K562 (cell line): Measurements from ENCODE around the gene CSTF1. TPM values are rescaled to one million over a fixed set of nuclear protein-coding genes. Genes with fewer than 3 reads are reported as not detected.

Source experiments
- ATAC-seq: fragments of 200-7000 bp; cut with Tn5 transposase; 3 replicates; pipeline ENCODE4 v1.9.1; 2020; ENCODE audit warnings: moderate library complexity
- BruUV-seq: library from RNA; stranded (reverse); fragments of 400-500 nt; replicated peaks from 2 replicates; lab custom pipeline; 2021; lab: Mats Ljungman, UMichigan
- CTCF ChIA-PET: fragments of 300-600 bp; formaldehyde crosslinking; extraction: SDS; loops from one replicate; lab custom pipeline; 2021; ENCODE audit warnings: low intra/inter-chr PET ratio; lab: Yijun Ruan, JAX
- POLR2A ChIA-PET: fragments of 300-600, 350-650 bp; sonication (Branson Sonifier 250); formaldehyde crosslinking; extraction: SDS; loops from one replicate; lab custom pipeline; 2021; ENCODE audit warnings: antibody characterized with exemption, inconsistent platforms; lab: Yijun Ruan, JAX
- DNase-seq, 4 experiments: peaks; one replicate each; pipeline versions ENCODE4 v3.0.0 to v3.0.0-alpha.2; 2011 to 2018; ENCODE audit warnings: low spot score in 3 of 4, mixed read lengths in 3 of 4; ENCODE audit errors: extremely low read depth in 1 of 4
- FAIRE-seq: peaks from 2 replicates; lab custom pipeline; 2011; peaks lifted over from hg19 to GRCh38; lab: Jason Lieb, UNC
- H2AFZ ChIP-seq: 2 replicates; pipeline ENCODE4 v1.6.0; 2011; ENCODE audit warnings: low read depth, low read length, control low read depth, inconsistent platforms
- H3K27ac ChIP-seq: fragments of 200-600 bp; 3 replicates; pipeline ENCODE4 v1.8.0; 2011; ENCODE audit warnings: low read depth, mild to moderate bottlenecking, control low read depth, inconsistent platforms, low read length, moderate library complexity, mixed read lengths; ENCODE audit errors: extremely low read depth
- H3K27me3 ChIP-seq, 2 experiments: fragments of 300-600 bp in 1 of 2; 2 replicates in 1 of 2; 3 replicates in 1 of 2; pipeline versions ENCODE4 v1.6.0 to v1.8.0; 2011; ENCODE audit warnings: inconsistent platforms in 2 of 2, low read length in 2 of 2, mild to moderate bottlenecking in 1 of 2, mixed read lengths in 1 of 2, moderate library complexity in 1 of 2; ENCODE audit not compliant: control insufficient read depth in 2 of 2, insufficient read depth in 2 of 2
- H3K36me3 ChIP-seq: fragments of 300-600 bp; 3 replicates; pipeline ENCODE4 v1.8.0; 2011; ENCODE audit warnings: mild to moderate bottlenecking, low read length, inconsistent platforms; ENCODE audit not compliant: control insufficient read depth, insufficient read depth
- H3K4me1 ChIP-seq, 2 experiments: fragments of 200-600 bp in 1 of 2; replicated peaks in 1 of 2; 2 replicates in 1 of 2; 3 replicates in 1 of 2; pipeline versions ENCODE4 v1.5.1 to v1.8.0; 2011; ENCODE audit warnings: inconsistent platforms in 2 of 2, low read length in 2 of 2, mild to moderate bottlenecking in 1 of 2, mixed read lengths in 1 of 2, moderate library complexity in 1 of 2; ENCODE audit not compliant: control insufficient read depth in 2 of 2, insufficient read depth in 2 of 2
- H3K4me2 ChIP-seq: 2 replicates; pipeline ENCODE4 v1.6.1; 2011; ENCODE audit warnings: low read length, control low read depth, inconsistent platforms, mixed read lengths; ENCODE audit not compliant: insufficient read depth
- H3K4me3 ChIP-seq: fragments of 200-600 bp; sonication (generic), shearing (Covaris generic); 2 replicates; pipeline ENCODE4 v1.5.1; 2016; ENCODE audit warnings: control low read depth, inconsistent platforms
- H3K79me2 ChIP-seq: fragments of 200-600 bp; 3 replicates; pipeline ENCODE4 v1.8.0; 2011; ENCODE audit warnings: low read length, inconsistent platforms; ENCODE audit not compliant: control insufficient read depth, insufficient read depth
- H3K9ac ChIP-seq, 2 experiments: 2 replicates each; pipeline versions ENCODE4 v1.6.0 to v1.6.1; 2011; ENCODE audit warnings: low read depth in 2 of 2, low read length in 2 of 2, control low read depth in 1 of 2, inconsistent platforms in 1 of 2, mild to moderate bottlenecking in 1 of 2, mixed read lengths in 1 of 2; ENCODE audit not compliant: insufficient read depth in 1 of 2
- H3K9me1 ChIP-seq: one replicate; pipeline ENCODE4 v1.6.0; 2011; ENCODE audit warnings: inconsistent platforms, mild to moderate bottlenecking, low read length, moderate library complexity; ENCODE audit not compliant: control insufficient read depth, insufficient read depth
- H3K9me3 ChIP-seq: replicated peaks from 2 replicates; pipeline ENCODE4 v1.5.1; 2011; ENCODE audit warnings: low read depth, low read length, inconsistent platforms; ENCODE audit not compliant: control insufficient read depth, insufficient read depth
- H4K20me1 ChIP-seq: replicated peaks from 2 replicates; pipeline ENCODE4 v1.6.1; 2011; ENCODE audit warnings: low read length, inconsistent platforms, mixed read lengths; ENCODE audit not compliant: control insufficient read depth, insufficient read depth
- BCOR ChIP-seq: fragments of 450-650 bp; IDR thresholded peaks from 2 replicates; pipeline ENCODE4 v1.6.1; 2016
- GTF2F1 ChIP-seq: IDR thresholded peaks from 2 replicates; pipeline ENCODE4 v1.6.1; 2011; ENCODE audit warnings: low read depth, low read length, improper control_type of control experiment
- NFATC3 ChIP-seq: fragments of 450-650 bp; IDR thresholded peaks from 2 replicates; pipeline ENCODE4 v1.6.1; 2017; ENCODE audit warnings: mild to moderate bottlenecking
- SRF ChIP-seq, 2 experiments: fragments of 250-450, 450-650 bp in 1 of 2; sonication (Bioruptor Pico) in 1 of 2; sonication (generic) in 1 of 2; formaldehyde crosslinking; IDR thresholded peaks; 2 replicates each; pipeline versions ENCODE4 v1.5.0 to v1.5.1; 2020 to 2022; ENCODE audit warnings: mild to moderate bottlenecking in 1 of 2, missing genetic modification reagents in 1 of 2
- YY1 ChIP-seq, 3 experiments: IDR thresholded peaks; 2 replicates each; pipeline ENCODE4 v1.6.1; 2011; ENCODE audit warnings: low read length in 2 of 3, mild to moderate bottlenecking in 2 of 3, moderate library complexity in 2 of 3, borderline replicate concordance in 1 of 3, control low read depth in 1 of 3, low read depth in 1 of 3; ENCODE audit not compliant: insufficient read depth in 3 of 3, insufficient replicate concordance in 2 of 3, control insufficient read depth in 1 of 3, insufficient read length in 1 of 3; ENCODE audit errors: extremely low read depth in 1 of 3
- ZFX ChIP-seq: sonication (generic); formaldehyde crosslinking; IDR thresholded peaks from 2 replicates; pipeline ENCODE4 v1.8.0; 2022; ENCODE audit warnings: mild to moderate bottlenecking, missing genetic modification reagents, moderate library complexity
- ZNF12 ChIP-seq: sonication (generic); formaldehyde crosslinking; IDR thresholded peaks from 2 replicates; pipeline ENCODE4 v1.4.0; 2020; ENCODE audit warnings: mild to moderate bottlenecking, missing genetic modification reagents
- ZNF436 ChIP-seq: fragments of 250-450, 450-650 bp; sonication (Bioruptor Pico); formaldehyde crosslinking; IDR thresholded peaks from 2 replicates; pipeline ENCODE4 v1.7.0; 2020; ENCODE audit warnings: mild to moderate bottlenecking
- WGBS: fragments of 100-300 bp; shearing (Covaris generic); methylation state at CpG from one replicate; pipeline ENCODE4 v1.1.6; 2016; ENCODE audit warnings: low coverage, mixed read lengths; ENCODE audit not compliant: insufficient coverage; ENCODE audit errors: missing lambda C conversion rate; 5-methylcytosine and 5-hydroxymethylcytosine counted together
- in situ Hi-C: fragments of 300-500 bp; cut with MboI; formaldehyde crosslinking; loops from 4 replicates; pipeline ENCODE4 v1.15.0; 2018; ENCODE audit warnings: inconsistent platforms, mixed read lengths
- intact Hi-C: fragments of 100-400 bp; cut with micrococcal nuclease; formaldehyde crosslinking; loops from 2 replicates; pipeline ENCODE4 v1.14.2; 2022
- polyA plus RNA-seq, 8 experiments: library from polyadenylated mRNA; depleted of rRNA in 4 of 8; stranded (reverse) in 5 of 8; unstranded in 3 of 8; fragments of >200 nt; fragmentation: Nextera tagmentation in 2 of 8; fragmentation: Illumina TruSeq in 1 of 8; extraction: Ambion mirVana in 2 of 8; extraction: Trizol in 1 of 8; gene quantifications; 2 replicates each; pipeline versions ENCODE4 v1.2.1 to v1.2.3, GENCODE V29; 2011 to 2014; ENCODE audit warnings: inconsistent platforms in 1 of 8, missing spikeins in 1 of 8
- total RNA-seq, 7 experiments: library from RNA; depleted of rRNA in 6 of 7; stranded (reverse); fragments of >200 nt in 6 of 7; fragmentation: Illumina TruSeq in 2 of 7; extraction: Trizol in 2 of 7; gene quantifications; 2 replicates each; pipeline versions ENCODE4 v1.2.1 to v1.2.3, GENCODE V29; 2011 to 2021; ENCODE audit warnings: low replicate concordance in 1 of 7
- TF ChIP-seq, protein P1 (sequence below): fragments of 200-800 bp; sonication (Bioruptor generic); IDR thresholded peaks from 2 replicates; pipeline ENCODE4 v1.6.1; 2016; ENCODE audit warnings: missing genetic modification characterization, missing compliant biosample characterization

The CSTF1 gene
- total and polyA plus RNA-seq, 9 of the 15 experiments (the other 6 are each of a cell fraction or from before 2014, with no cell fraction given), result 30.8 to 110 (median 53.4) TPM

DNA sequence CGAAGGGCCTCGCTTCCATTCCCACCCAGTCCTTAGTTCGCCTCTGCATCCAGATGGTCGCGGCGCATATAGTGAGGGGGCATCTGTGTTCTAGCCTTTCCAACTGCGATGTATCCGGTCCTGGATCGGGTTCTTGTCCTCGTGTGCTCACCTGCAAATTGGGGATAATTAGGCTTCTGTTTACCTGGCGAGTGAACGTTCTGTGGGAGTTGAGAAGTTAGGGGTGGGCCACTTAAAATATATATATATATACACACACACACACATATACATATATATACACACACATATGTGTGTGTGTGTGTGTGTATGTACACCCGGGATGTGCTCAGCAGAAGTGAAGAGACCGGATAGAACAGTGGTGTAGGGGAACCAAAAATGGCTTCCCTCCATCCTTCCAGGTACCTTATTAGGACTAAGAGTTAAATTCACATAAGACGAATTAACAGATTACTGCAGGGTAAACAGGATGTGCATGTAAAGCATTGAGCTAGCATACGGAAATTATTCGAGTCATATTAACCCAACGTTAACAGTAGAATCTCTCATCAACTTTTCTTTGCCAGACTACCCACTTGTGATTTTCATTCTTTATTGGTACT is 537 bp downstream of the CSTF1 start:
- DNase-seq, result no peak
- Histone ChIP-seq H3K9ac (peak overlapping the region; percentile 97 to 99), H3K4me1 (peaks cover 4 to 12% of the 10 kb centered on the region in 2 experiments; a peak in 3 of 5 replicates), H3K27ac (peak overlapping the region; percentile 99), H2AFZ (peak overlapping the region; percentile 85), H3K4me3 (peak overlapping the region; percentile 92), H3K9me1 (peaks cover 3% of the 10 kb centered on the region), H3K4me2 (peak overlapping the region; percentile 99), H3K79me2 (peaks cover 92% of the 10 kb centered on the region), H3K9me3 (no peaks in the 10 kb centered on the region), H3K36me3 (peaks cover 74% of the 10 kb centered on the region), H4K20me1 (no peaks in the 10 kb centered on the region), H3K27me3 (no peaks in the 10 kb centered on the region)
- no peak for FAIRE-seq
- ChIA-PET POLR2A (interaction anchor here (0.6 to 3.0 kb wide), 13 partner anchors 9 to 1298 kb away, joined by 3 to 35 read pairs (median 6); partner anchors contain the start of gene CASS4), CTCF (no interaction called here)
- peak; percentile 12; the same call in 1 of the 3 replicates for ATAC-seq
- intact Hi-C loops (loop anchor here (1.0 kb wide), 2 partner anchors 19 to 30 kb away; partner anchors contain the start of gene CASS4), in situ Hi-C loops (no loop called here)
- under 1% methylated on average over 18 of the region's 18 CpGs for WGBS
- BruUV-seq, result no TSS peak
- no peak for TF ChIP-seq NFATC3
- 0 out of 2 replicates have a peak, but pooled peaks have one; percentile 21 for TF ChIP-seq ZFX (CRISPR knock-in tag)
- TF ChIP-seq ZNF436 (CRISPR knock-in tag), result no peak
- 0 out of 2 replicates have a peak, but pooled peaks have one; percentile 4 for TF ChIP-seq ZNF12 (CRISPR knock-in tag)
- TF ChIP-seq BCOR, result no peak
- no peak for TF ChIP-seq GTF2F1
- TF ChIP-seq, protein P1, sequence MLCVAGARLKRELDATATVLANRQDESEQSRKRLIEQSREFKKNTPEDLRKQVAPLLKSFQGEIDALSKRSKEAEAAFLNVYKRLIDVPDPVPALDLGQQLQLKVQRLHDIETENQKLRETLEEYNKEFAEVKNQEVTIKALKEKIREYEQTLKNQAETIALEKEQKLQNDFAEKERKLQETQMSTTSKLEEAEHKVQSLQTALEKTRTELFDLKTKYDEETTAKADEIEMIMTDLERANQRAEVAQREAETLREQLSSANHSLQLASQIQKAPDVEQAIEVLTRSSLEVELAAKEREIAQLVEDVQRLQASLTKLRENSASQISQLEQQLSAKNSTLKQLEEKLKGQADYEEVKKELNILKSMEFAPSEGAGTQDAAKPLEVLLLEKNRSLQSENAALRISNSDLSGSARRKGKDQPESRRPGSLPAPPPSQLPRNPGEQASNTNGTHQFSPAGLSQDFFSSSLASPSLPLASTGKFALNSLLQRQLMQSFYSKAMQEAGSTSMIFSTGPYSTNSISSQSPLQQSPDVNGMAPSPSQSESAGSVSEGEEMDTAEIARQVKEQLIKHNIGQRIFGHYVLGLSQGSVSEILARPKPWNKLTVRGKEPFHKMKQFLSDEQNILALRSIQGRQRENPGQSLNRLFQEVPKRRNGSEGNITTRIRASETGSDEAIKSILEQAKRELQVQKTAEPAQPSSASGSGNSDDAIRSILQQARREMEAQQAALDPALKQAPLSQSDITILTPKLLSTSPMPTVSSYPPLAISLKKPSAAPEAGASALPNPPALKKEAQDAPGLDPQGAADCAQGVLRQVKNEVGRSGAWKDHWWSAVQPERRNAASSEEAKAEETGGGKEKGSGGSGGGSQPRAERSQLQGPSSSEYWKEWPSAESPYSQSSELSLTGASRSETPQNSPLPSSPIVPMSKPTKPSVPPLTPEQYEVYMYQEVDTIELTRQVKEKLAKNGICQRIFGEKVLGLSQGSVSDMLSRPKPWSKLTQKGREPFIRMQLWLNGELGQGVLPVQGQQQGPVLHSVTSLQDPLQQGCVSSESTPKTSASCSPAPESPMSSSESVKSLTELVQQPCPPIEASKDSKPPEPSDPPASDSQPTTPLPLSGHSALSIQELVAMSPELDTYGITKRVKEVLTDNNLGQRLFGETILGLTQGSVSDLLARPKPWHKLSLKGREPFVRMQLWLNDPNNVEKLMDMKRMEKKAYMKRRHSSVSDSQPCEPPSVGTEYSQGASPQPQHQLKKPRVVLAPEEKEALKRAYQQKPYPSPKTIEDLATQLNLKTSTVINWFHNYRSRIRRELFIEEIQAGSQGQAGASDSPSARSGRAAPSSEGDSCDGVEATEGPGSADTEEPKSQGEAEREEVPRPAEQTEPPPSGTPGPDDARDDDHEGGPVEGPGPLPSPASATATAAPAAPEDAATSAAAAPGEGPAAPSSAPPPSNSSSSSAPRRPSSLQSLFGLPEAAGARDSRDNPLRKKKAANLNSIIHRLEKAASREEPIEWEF (CRISPR knock-in tag), result no peak
- peak in 1 of 3 experiments; percentile 56 for TF ChIP-seq YY1 (IDR thresholded peaks at IDR 0.05; ENCODE audit: borderline replicate concordance in 1 of 3, control insufficient read depth in 1 of 3, extremely low read depth in 1 of 3, insufficient read depth in 3 of 3, insufficient read length in 1 of 3, insufficient replicate concordance in 2 of 3, low read depth in 1 of 3, low read length in 2 of 3)
- TF ChIP-seq SRF (CRISPR knock-in tag; IDR thresholded peaks at IDR 0.05), result no peak
